ENCODE measurements around the gene NIM1K.

NIM1K gene

DNA sequence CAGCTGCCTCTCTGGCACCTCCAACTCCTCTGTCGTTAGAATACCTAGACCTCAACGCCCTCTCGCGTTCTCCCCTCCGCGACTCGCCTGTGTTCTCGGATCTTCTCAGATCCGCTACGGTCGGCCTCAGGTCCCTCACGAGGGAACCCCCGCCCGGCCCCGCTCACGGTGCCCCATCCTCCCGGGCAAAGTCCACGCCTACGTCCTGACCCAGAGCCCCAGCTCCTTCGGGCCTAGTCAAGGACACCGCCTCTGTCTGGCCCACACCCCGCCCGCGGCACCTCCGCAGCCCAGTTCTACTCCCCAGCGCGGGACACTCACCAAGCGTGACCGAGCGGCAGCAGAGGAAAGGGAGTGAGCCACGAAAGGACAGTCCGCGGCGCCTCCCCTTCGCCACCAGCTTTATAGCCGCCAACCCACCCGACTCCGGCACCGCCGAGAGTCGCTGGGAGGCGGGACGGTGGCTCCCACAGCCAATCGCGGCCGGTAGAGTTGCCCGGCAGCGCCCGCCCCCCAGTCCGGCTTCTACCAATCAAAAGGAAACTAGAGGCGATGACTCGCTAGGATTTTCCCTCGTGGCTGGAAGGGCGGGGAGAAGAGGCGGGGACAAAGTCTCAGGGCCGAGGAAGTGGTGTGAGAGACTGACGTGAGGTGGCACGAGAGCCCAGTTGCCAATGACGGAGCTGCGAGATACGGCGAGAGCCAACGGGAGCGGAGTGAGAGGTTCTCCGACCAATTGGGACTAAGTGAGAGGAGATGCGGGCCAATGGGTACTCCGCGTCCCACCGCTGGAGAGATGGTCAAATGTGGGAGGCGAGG lies 121.2 kb downstream of the NIM1K start, which contains the start of gene HMGCS1 (continued):
- TF ChIP-seq, protein P1, sequence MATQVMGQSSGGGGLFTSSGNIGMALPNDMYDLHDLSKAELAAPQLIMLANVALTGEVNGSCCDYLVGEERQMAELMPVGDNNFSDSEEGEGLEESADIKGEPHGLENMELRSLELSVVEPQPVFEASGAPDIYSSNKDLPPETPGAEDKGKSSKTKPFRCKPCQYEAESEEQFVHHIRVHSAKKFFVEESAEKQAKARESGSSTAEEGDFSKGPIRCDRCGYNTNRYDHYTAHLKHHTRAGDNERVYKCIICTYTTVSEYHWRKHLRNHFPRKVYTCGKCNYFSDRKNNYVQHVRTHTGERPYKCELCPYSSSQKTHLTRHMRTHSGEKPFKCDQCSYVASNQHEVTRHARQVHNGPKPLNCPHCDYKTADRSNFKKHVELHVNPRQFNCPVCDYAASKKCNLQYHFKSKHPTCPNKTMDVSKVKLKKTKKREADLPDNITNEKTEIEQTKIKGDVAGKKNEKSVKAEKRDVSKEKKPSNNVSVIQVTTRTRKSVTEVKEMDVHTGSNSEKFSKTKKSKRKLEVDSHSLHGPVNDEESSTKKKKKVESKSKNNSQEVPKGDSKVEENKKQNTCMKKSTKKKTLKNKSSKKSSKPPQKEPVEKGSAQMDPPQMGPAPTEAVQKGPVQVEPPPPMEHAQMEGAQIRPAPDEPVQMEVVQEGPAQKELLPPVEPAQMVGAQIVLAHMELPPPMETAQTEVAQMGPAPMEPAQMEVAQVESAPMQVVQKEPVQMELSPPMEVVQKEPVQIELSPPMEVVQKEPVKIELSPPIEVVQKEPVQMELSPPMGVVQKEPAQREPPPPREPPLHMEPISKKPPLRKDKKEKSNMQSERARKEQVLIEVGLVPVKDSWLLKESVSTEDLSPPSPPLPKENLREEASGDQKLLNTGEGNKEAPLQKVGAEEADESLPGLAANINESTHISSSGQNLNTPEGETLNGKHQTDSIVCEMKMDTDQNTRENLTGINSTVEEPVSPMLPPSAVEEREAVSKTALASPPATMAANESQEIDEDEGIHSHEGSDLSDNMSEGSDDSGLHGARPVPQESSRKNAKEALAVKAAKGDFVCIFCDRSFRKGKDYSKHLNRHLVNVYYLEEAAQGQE (tag by site-specific recombination; IDR thresholded peaks at IDR 0.05), result 0 out of 2 replicates have a peak, but pooled peaks have one; percentile 44
- TF ChIP-seq ZNF133 (tag by site-specific recombination; IDR thresholded peaks at IDR 0.05) (no peak), GLIS1 (tag by site-specific recombination; IDR thresholded peaks at IDR 0.05) (peak; percentile 49), KLF9 (tag by site-specific recombination; IDR thresholded peaks at IDR 0.05; ENCODE audit: low read depth) (peak; percentile 75; the same call in 1 of the 2 replicates), SCRT2 (tag by site-specific recombination; IDR thresholded peaks at IDR 0.05) (0 out of 2 replicates have a peak, but pooled peaks have one; percentile 8), ZNF121 (tag by site-specific recombination; IDR thresholded peaks at IDR 0.05) (0 out of 2 replicates have a peak, but pooled peaks have one; percentile 25), ZNF677 (tag by site-specific recombination; IDR thresholded peaks at IDR 0.05) (no peak), REPIN1 (tag by site-specific recombination; IDR thresholded peaks at IDR 0.05; ENCODE audit: low read depth) (no peak), ZBTB8A (tag by site-specific recombination; IDR thresholded peaks at IDR 0.05) (peak; percentile 66), ZNF768 (tag by site-specific recombination; IDR thresholded peaks at IDR 0.05) (no peak), ZNF19 (tag by site-specific recombination; IDR thresholded peaks at IDR 0.05; ENCODE audit: low read depth) (no peak)
- TF ChIP-seq, protein P2, sequence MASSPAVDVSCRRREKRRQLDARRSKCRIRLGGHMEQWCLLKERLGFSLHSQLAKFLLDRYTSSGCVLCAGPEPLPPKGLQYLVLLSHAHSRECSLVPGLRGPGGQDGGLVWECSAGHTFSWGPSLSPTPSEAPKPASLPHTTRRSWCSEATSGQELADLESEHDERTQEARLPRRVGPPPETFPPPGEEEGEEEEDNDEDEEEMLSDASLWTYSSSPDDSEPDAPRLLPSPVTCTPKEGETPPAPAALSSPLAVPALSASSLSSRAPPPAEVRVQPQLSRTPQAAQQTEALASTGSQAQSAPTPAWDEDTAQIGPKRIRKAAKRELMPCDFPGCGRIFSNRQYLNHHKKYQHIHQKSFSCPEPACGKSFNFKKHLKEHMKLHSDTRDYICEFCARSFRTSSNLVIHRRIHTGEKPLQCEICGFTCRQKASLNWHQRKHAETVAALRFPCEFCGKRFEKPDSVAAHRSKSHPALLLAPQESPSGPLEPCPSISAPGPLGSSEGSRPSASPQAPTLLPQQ (tag by site-specific recombination; IDR thresholded peaks at IDR 0.05), result peak; percentile 88
- TF ChIP-seq, protein P3, sequence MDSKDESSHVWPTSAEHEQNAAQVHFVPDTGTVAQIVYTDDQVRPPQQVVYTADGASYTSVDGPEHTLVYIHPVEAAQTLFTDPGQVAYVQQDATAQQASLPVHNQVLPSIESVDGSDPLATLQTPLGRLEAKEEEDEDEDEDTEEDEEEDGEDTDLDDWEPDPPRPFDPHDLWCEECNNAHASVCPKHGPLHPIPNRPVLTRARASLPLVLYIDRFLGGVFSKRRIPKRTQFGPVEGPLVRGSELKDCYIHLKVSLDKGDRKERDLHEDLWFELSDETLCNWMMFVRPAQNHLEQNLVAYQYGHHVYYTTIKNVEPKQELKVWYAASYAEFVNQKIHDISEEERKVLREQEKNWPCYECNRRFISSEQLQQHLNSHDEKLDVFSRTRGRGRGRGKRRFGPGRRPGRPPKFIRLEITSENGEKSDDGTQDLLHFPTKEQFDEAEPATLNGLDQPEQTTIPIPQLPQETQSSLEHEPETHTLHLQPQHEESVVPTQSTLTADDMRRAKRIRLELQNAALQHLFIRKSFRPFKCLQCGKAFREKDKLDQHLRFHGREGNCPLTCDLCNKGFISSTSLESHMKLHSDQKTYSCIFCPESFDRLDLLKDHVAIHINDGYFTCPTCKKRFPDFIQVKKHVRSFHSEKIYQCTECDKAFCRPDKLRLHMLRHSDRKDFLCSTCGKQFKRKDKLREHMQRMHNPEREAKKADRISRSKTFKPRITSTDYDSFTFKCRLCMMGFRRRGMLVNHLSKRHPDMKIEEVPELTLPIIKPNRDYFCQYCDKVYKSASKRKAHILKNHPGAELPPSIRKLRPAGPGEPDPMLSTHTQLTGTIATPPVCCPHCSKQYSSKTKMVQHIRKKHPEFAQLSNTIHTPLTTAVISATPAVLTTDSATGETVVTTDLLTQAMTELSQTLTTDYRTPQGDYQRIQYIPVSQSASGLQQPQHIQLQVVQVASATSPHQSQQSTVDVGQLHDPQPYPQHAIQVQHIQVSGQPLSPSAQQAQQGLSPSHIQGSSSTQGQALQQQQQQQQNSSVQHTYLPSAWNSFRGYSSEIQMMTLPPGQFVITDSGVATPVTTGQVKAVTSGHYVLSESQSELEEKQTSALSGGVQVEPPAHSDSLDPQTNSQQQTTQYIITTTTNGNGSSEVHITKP (tag by site-specific recombination; IDR thresholded peaks at IDR 0.05), result peak; percentile 66
- TF ChIP-seq, protein P4, sequence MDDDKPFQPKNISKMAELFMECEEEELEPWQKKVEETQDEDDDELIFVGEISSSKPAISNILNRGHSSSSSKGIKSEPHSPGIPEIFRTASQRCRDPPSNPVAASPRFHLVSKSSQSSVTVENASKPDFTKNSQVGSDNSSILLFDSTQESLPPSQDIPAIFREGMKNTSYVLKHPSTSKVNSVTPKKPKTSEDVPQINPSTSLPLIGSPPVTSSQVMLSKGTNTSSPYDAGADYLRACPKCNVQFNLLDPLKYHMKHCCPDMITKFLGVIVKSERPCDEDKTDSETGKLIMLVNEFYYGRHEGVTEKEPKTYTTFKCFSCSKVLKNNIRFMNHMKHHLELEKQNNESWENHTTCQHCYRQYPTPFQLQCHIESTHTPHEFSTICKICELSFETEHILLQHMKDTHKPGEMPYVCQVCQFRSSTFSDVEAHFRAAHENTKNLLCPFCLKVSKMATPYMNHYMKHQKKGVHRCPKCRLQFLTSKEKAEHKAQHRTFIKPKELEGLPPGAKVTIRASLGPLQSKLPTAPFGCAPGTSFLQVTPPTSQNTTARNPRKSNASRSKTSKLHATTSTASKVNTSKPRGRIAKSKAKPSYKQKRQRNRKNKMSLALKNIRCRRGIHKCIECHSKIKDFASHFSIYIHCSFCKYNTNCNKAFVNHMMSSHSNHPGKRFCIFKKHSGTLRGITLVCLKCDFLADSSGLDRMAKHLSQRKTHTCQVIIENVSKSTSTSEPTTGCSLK (tag by site-specific recombination; IDR thresholded peaks at IDR 0.05), result no peak
- TF ChIP-seq, protein P5, sequence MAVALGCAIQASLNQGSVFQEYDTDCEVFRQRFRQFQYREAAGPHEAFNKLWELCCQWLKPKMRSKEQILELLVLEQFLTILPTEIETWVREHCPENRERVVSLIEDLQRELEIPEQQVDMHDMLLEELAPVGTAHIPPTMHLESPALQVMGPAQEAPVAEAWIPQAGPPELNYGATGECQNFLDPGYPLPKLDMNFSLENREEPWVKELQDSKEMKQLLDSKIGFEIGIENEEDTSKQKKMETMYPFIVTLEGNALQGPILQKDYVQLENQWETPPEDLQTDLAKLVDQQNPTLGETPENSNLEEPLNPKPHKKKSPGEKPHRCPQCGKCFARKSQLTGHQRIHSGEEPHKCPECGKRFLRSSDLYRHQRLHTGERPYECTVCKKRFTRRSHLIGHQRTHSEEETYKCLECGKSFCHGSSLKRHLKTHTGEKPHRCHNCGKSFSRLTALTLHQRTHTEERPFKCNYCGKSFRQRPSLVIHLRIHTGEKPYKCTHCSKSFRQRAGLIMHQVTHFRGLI (tag by site-specific recombination; IDR thresholded peaks at IDR 0.05), result 0 out of 2 replicates have a peak, but pooled peaks have one; percentile 27
- TF ChIP-seq, protein P6, sequence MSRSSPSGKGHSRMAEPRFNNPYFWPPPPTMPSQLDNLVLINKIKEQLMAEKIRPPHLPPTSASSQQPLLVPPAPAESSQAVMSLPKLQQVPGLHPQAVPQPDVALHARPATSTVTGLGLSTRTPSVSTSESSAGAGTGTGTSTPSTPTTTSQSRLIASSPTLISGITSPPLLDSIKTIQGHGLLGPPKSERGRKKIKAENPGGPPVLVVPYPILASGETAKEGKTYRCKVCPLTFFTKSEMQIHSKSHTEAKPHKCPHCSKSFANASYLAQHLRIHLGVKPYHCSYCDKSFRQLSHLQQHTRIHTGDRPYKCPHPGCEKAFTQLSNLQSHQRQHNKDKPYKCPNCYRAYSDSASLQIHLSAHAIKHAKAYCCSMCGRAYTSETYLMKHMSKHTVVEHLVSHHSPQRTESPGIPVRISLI (tag by site-specific recombination; IDR thresholded peaks at IDR 0.05), result no peak
- TF ChIP-seq, protein P7, sequence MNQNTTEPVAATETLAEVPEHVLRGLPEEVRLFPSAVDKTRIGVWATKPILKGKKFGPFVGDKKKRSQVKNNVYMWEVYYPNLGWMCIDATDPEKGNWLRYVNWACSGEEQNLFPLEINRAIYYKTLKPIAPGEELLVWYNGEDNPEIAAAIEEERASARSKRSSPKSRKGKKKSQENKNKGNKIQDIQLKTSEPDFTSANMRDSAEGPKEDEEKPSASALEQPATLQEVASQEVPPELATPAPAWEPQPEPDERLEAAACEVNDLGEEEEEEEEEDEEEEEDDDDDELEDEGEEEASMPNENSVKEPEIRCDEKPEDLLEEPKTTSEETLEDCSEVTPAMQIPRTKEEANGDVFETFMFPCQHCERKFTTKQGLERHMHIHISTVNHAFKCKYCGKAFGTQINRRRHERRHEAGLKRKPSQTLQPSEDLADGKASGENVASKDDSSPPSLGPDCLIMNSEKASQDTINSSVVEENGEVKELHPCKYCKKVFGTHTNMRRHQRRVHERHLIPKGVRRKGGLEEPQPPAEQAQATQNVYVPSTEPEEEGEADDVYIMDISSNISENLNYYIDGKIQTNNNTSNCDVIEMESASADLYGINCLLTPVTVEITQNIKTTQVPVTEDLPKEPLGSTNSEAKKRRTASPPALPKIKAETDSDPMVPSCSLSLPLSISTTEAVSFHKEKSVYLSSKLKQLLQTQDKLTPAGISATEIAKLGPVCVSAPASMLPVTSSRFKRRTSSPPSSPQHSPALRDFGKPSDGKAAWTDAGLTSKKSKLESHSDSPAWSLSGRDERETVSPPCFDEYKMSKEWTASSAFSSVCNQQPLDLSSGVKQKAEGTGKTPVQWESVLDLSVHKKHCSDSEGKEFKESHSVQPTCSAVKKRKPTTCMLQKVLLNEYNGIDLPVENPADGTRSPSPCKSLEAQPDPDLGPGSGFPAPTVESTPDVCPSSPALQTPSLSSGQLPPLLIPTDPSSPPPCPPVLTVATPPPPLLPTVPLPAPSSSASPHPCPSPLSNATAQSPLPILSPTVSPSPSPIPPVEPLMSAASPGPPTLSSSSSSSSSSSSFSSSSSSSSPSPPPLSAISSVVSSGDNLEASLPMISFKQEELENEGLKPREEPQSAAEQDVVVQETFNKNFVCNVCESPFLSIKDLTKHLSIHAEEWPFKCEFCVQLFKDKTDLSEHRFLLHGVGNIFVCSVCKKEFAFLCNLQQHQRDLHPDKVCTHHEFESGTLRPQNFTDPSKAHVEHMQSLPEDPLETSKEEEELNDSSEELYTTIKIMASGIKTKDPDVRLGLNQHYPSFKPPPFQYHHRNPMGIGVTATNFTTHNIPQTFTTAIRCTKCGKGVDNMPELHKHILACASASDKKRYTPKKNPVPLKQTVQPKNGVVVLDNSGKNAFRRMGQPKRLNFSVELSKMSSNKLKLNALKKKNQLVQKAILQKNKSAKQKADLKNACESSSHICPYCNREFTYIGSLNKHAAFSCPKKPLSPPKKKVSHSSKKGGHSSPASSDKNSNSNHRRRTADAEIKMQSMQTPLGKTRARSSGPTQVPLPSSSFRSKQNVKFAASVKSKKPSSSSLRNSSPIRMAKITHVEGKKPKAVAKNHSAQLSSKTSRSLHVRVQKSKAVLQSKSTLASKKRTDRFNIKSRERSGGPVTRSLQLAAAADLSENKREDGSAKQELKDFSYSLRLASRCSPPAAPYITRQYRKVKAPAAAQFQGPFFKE (tag by site-specific recombination; IDR thresholded peaks at IDR 0.05; ENCODE audit: borderline replicate concordance), result no peak
